GM21381 (cell line): ENCODE measurements around the gene TYW1B.
A peak's percentile ranks its signal among the peaks of the same experiment; 100 is the strongest.
"Not testable (repeated sequence)": the region's sequence is repeated elsewhere in the genome, so short reads cannot be mapped to it uniquely, and the experiment has no call there.

Source experiments
- ATAC-seq: cut with Tn5 transposase; IDR thresholded peaks from one replicate; pipeline ENCODE4 v1.9.1; 2021; ENCODE audit warnings: mild to moderate bottlenecking, moderate library complexity; ENCODE audit not compliant: unreplicated experiment

Gene TYW1B

DNA sequence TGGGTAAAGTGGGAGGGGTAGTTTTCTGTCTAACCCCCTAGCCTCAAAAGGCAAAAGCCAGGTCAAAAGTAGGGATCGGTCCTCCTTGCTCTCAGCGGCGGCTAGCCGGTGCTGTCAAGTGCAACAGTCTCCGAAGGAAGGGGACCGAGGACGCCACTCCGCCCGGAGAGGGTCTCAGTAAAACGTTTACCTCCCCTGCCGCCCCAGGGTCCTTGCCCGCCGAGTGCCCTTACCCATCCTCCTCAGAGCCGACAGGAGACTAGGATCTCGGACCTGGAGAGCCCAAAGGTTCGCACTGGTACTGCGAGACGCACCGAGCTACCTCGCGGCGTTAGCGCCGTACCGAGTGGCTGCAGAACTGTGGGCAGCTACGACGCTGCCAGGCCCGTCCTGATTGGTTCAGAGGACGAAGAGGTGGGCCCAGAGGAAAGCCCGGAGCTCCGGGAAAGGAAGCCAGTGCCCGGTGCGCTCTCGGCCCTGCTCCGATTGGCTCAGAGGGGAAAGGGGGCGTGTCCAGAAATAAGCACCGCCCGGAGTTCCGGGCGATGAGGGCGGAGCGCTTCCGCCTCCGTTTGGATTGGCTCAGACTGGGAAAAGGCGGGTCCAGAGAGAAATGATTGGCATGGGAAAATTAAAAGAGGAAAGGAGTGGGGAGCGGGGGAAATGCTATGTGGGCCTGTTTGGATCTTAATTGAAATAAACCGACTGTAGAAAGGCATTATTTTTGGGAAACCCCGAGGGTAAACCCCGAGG, at the start of gene TYW1B:
Gene TYW1B, minus strand, starts transcription at position 362 of the 753 bp plus-strand sequence. Its CDS starts 125 bp downstream, at position 237.
- ATAC-seq = peak; percentile 88

GRCh38 chr7:72867591-72867990, 39.6 kb upstream of the TYW1B start:
- ATAC-seq = not testable (repeated sequence)

GRCh38 chr7:72858846-72859400, 30.9 kb upstream of the TYW1B start:
- ATAC-seq = not testable (repeated sequence)

GRCh38 chr7:72857925-72858324, 29.9 kb upstream of the TYW1B start:
- ATAC-seq = not testable (repeated sequence)

DNA sequence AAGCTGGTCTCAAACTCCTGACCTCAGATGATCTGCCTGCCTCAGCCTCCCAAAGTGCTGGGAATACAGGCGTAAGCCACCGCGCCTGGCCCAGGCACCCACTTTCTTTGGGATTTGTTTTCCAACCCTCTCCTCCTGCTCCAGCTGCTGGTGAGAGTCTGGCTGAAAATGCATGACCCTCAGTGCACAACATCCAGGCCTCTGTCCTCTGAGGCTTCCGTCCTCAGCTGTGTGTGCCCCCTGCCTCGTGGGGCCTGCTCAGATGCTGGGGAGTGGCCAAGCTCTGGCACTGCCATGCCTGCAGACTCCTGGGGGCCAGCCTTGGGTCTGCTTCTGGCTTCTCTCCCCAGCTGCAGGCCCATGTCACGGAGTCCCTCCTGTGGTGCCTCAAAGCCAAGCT, 27.3 kb upstream of the TYW1B start:
- not testable (repeated sequence) for ATAC-seq

- ATAC-seq = not testable (repeated sequence)
Observed at GRCh38 chr7:72852937-72853336, 24.9 kb upstream of the TYW1B start.

DNA sequence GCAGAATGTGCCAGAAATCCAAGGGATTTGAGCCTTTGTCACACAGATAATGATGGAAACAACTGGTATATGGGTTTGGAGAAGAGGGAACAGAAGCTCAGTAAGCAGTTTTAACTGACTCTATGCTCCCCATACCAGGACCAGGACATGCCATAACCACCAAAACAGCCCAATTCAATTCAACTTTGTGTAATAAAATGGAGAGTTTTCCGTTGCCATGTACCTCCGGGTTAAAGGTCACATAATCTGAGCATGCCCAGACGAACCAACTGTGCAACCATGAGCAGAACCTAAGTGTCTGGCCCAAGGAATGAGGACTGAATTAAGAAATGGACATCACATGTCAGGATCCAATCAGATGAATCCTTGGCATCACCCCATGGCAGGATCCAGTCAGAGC, 22.7 kb upstream of the TYW1B start:
- not testable (repeated sequence) for ATAC-seq

DNA sequence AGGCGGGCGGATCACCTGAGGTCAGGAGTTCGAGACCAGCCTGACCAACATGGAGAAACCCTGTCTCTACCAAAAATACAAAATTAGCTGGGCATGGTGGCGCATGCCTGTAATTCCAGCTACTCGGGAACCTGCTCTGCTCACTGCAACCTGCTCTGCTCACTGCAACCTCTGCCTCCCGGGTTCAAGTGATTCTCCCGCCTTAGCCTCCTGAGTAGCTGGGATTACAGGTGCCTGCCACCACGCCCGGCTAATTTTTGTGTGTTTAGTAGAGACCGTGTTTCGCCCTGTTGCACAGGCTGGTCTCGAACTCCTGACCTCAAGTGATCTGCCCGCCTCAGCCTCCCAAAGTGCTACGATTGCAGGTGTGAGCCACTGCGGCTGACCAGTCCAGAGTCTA, 16.1 kb upstream of the TYW1B start:
- ATAC-seq = not testable (repeated sequence)

GRCh38 chr7:72843166-72843565, 15.2 kb upstream of the TYW1B start:
- ATAC-seq = not testable (repeated sequence)

DNA sequence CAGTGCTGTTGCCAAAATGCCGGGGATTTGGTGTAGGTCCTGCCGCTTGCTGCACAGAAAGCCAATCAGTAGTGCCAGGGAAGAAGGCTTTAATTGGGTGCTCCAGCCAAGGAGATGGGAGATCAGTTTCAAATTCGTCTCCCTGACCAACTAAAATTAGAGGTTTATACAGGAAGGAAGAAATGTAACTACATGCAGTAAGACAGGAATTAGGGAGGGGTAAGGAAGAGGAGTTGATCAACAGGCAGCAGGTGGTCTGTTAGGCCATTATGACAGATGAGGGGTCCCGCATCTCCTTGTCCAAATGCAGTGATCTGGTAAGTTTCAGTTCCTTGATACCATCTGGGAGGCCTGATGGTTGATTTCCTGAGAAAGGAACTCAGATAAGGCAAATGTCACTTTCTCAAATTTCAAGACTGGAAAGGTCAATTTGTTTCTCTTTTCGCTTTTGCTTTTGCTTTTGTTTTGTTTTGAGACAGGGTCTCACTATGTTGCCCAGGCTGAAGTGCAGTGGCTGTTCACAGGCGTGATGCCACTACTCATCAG, 13.0 kb upstream of the TYW1B start:
- not testable (repeated sequence) for ATAC-seq

DNA sequence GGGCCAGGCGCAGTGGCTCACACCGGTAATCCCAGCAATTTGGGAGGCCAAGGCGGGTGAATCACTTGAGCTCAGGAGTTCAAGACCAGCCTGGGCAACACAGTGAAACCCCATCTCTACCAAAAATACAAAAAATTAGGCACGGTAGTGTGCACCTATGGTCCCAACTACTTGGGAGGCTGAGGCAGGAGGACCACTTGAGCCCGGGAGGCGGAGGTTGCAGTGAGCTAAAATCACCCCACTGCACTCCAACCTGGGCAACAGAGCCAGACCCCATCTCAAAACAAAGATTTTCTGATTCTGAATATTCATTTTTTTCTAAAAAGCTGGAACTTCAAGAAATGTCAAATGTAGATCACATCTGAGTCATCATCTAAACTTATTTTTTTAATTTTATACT, 10.3 kb upstream of the TYW1B start:
- ATAC-seq = not testable (repeated sequence)

GRCh38 chr7:72837291-72837690, 9.3 kb upstream of the TYW1B start:
- not testable (repeated sequence) for ATAC-seq

DNA sequence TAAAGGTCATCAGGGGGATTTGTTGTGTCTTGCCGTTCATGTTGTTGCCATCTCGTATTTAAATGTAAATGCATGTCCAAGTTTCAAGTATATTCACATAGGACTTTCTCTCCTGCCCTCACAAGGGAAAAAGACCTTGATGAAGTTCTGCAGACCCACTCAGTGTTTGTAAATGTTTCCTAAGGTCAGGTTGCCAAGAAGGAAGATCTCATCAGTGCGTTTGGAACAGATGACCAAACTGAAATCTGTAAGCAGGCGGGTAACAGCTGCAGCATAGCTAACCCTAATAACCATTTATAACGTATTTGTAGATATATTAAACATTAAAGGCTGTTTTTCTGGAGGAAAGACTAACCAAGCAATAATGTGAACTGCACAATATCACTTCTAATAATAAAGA, 2.6 kb upstream of the TYW1B start:
- not testable (repeated sequence) for ATAC-seq

DNA sequence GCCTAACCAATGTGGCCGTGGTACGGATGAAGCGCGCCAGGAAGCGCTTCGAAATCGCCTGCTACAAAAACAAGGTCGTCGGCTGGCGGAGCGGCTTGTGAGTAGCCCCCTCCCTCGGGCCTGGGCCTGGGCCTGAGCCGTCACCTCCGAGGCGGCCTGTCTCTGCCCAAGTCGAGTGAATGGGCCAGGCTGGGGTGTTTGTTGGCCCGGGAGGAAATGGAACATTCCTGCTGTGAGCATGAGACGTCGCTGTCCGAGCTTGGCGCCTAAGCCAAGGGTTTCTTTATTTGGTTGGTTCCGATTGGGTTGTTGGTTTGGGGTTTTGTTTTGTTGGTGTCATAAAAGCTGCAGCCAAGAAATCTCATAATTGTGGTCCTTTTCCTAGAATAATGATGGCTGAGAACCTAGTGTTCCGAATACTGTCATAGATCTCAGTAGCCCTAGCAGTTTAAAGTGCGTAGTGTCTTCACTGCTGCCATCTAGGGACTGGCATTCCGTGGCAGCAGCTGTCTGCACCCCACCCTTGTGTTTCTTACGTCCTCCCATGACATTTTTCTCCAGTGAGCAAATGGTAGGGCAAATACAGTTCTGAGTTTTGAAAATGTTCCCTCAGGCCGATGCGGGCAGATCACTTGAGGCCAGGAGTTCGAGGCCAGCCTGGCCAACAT, 1.8 kb upstream of the TYW1B start:
- peak; percentile 14 for ATAC-seq

- peak; percentile 50 for ATAC-seq
Observed at GRCh38 chr7:72829291-72829686, 1.3 kb upstream of the TYW1B start.

DNA sequence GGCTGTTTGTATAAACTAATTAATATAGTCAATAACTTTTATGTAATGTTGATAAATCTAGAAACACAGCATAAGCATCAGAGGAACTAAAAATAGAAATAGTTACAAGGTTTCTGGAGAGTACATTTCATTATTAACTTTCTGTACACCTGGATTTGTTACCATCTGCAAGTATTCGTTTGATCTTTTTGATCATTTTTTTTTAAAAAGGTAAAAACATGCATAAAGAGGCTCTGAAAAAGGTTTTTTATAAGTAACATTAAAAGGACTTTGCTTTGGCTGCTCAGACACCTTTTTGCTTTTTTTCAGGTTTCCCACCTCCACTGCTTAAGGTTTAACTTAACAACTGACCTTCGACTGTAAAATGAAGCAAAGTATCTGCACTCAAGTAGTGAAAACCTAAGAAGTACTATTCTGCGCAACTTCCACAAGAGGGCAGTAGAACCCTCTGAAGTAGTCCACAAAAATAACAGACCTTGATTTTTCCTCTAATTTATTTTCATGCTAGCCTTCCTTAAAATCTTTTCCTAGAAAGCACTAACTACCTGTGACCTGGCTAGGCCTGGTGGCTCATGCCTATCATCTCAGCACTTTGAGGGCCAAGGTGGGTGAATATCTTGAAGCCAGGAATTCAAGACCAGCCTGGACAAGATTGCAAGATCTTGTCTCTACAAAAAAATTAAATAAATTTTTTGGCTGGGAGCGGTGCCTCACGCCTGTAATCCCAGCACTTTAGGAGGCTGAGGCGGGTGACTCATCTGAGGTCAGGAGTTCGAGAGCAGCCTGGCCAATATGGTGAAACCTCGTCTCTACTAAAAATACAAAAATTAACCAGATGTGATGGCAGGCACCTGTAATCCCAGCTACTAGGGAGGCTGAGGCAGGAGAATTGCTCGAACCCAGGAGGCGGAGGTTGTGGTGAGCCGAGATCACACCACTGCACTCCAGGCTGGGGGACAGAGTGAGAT, 4.0 kb downstream of the TYW1B start:
- ATAC-seq = not testable (repeated sequence)

- ATAC-seq = not testable (repeated sequence)
Observed at GRCh38 chr7:72822497-72822896, 5.5 kb downstream of the TYW1B start.

DNA sequence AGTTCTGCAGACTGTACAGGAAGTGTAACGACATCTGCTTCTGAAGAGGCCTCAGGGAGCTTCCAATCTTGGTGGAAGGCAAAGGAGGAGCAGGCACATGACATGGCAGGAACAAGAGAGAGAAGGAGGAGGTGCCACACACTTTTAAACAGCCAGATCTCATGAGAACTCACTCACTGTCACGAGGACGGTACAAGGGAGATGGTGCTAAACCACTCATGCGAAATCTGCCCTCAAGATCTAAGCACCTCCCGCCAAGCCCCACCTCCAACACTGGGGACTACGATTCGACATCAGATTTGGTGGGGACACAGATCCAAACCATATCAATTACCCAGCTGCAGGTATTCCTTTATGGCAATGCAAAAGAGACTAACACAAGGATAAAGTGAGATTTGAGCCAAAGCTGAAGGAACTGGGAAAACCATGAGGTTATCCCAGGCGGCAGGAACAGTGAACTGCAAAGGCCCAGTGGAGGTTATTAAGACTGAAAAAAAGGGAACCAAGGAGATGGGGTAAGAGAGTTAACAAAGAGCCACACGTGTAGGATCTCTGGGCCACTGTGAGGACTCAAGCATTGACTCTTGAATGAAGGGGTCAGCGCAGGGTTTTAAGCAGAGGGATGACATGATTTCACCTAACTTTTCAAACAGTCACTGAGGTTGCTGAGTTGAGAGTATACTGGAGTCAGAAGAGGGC, 9.2 kb downstream of the TYW1B start:
- not testable (repeated sequence) for ATAC-seq

- ATAC-seq = not testable (repeated sequence)
Observed at GRCh38 chr7:72817661-72818060, 10.3 kb downstream of the TYW1B start.
